HUES48 (cell line): ENCODE data around the gene WDR70.

Experiments
- H3K27ac ChIP-seq: one replicate; pipeline ENCODE4 v1.7.0; 2013; ENCODE audit warnings: low read depth, low read length, inconsistent platforms
- H3K27me3 ChIP-seq: 2 replicates; pipeline ENCODE4 v1.6.1; 2013; ENCODE audit warnings: mild to moderate bottlenecking, low read length; ENCODE audit not compliant: control insufficient read depth, insufficient read depth
- H3K36me3 ChIP-seq: 2 replicates; pipeline ENCODE4 v1.6.1; 2013; ENCODE audit warnings: low read length; ENCODE audit not compliant: control insufficient read depth, insufficient read depth
- H3K4me1 ChIP-seq: 2 replicates; pipeline ENCODE4 v1.6.1; 2013; ENCODE audit warnings: mild to moderate bottlenecking, low read length; ENCODE audit not compliant: control insufficient read depth, insufficient read depth
- H3K4me3 ChIP-seq: 2 replicates; pipeline ENCODE4 v1.5.1; 2013; ENCODE audit warnings: mild to moderate bottlenecking, low read depth, low read length
- H3K9ac ChIP-seq: 2 replicates; pipeline ENCODE4 v1.6.1; 2013; ENCODE audit warnings: mild to moderate bottlenecking, low read depth, low read length, moderate library complexity
- H3K9me3 ChIP-seq: 2 replicates; pipeline ENCODE4 v1.6.1; 2013; ENCODE audit warnings: low read length; ENCODE audit not compliant: control insufficient read depth, insufficient read depth

Gene WDR70

DNA sequence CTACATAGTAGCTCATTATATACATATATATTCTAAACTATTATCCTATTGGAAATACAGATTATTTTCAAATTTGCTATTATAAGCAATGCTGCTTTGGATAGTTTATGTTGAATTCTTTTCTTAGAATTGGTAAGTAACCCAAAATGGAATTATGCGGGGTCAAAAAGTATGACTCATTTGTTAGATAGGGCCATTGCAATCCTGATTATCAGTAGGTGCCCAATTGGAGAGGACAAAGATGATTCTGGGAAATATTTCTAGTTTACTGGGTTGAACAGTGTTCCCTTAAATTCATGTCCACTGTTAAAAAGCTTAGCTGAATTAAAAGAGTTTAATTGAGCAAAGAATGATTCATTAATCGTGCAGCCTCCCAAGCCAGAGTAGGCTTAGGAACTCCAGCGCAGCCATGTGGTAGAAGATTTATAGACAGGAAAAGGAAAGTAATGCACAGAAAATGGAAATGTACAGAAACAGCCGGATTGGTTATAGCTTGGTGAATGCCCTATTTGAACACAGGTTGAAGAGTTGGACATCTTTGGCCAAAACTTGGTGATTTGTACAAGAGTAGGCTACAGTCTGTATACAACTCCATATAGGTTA is 379.0 kb downstream of the WDR70 start:
- no peaks in the 10 kb centered on the region for H3K27me3 ChIP-seq
- H3K9me3 ChIP-seq, result no peaks in the 10 kb centered on the region
- no peak overlapping the region for H3K27ac ChIP-seq
- no peaks in the 10 kb centered on the region for H3K36me3 ChIP-seq
- no peak overlapping the region for H3K9ac ChIP-seq
- no peak overlapping the region for H3K4me3 ChIP-seq
- H3K4me1 ChIP-seq, result no peaks in the 10 kb centered on the region

DNA sequence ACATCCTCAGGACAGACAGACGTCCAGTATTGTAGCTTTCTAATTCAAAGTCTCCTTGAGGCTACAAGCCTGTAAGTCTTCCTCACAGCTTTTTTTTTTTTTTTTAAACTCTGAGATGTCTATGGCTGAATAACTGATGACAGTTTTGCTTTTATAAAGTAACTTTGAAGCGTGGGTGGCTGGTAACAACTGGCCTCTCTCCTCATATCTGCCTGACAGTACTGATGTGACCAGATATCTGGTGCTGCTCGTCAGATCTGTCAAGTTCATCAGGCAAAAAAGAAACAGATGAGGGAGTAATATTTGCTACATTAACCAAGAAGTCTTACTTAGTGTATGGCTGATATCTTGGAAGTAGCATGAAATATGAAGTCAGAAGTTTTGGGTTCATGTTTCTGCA is 388.1 kb downstream of the WDR70 start:
- Histone ChIP-seq H3K9me3 (no peaks in the 10 kb centered on the region), H3K4me1 (no peaks in the 10 kb centered on the region), H3K27me3 (no peaks in the 10 kb centered on the region), H3K27ac (no peak overlapping the region), H3K9ac (no peak overlapping the region), H3K4me3 (no peak overlapping the region), H3K36me3 (no peaks in the 10 kb centered on the region)

DNA sequence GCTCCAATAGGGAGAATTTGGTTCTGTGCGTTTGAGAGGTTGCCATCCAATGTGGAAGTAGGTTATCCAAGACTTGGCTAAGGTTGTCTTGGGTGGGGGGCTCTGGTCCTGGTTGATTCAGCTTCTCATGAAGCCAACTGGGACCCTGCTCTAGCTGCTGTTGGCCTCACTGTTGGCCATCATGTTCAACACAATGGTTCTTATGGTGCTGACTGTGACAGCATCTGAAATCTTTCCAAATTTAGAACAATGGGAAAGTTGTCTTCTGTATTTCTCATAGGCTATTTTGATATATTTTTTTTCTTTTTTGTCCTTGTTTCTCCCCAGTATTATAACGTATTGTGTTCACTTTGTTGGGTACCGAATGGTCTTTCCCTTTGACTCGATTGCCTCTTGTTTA is 388.8 kb downstream of the WDR70 start:
- no peak overlapping the region for H3K4me3 ChIP-seq
- no peak overlapping the region for H3K9ac ChIP-seq
- no peaks in the 10 kb centered on the region for H3K4me1 ChIP-seq
- no peaks in the 10 kb centered on the region for H3K9me3 ChIP-seq
- no peaks in the 10 kb centered on the region for H3K27me3 ChIP-seq
- no peak overlapping the region for H3K27ac ChIP-seq
- H3K36me3 ChIP-seq, result no peaks in the 10 kb centered on the region

DNA sequence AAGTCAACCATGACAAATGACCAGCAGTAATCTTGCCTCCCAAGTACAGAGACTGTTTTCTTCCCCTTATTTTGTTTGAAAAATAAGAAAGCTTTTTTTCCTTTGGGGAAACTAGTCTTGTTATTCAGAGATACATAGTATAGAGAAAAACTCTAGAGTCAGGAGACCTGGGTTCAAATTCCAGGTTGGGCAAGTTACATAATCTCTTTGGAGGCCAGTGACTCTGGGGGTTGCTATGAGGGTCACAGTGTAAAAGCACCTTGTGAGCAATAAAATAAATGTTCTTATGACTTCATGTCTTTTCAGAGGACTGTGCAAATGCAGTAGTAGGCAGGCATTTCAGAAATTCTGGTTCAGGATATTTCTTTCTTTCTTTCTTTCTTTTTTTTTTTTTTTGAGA is 389.3 kb downstream of the WDR70 start:
- H3K36me3 ChIP-seq, result no peaks in the 10 kb centered on the region
- H3K4me3 ChIP-seq, result no peak overlapping the region
- no peaks in the 10 kb centered on the region for H3K27me3 ChIP-seq
- no peaks in the 10 kb centered on the region for H3K9me3 ChIP-seq
- no peak overlapping the region for H3K9ac ChIP-seq
- H3K27ac ChIP-seq, result no peak overlapping the region
- no peaks in the 10 kb centered on the region for H3K4me1 ChIP-seq

DNA sequence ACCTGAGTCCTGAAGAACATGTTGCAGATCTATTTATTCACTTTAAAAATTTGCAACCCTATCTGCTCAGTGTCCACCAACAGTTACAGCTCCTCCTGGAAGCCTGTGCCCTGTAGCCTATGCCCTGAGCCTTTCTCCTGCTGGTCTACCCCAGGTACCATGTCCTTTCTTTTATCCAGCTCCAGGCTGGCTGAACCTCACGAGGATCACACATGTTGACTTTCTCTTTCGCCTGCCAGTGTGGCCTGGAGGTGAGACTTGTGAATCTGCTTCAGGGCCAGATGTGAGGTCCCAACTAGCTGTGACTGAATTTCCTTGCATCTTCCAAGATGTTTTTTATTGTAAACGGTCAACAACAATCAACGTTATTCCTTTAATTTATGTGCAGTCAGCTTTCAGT is 390.0 kb downstream of the WDR70 start:
- no peaks in the 10 kb centered on the region for H3K9me3 ChIP-seq
- H3K4me3 ChIP-seq, result no peak overlapping the region
- H3K36me3 ChIP-seq, result no peaks in the 10 kb centered on the region
- H3K9ac ChIP-seq, result no peak overlapping the region
- no peaks in the 10 kb centered on the region for H3K27me3 ChIP-seq
- H3K27ac ChIP-seq, result no peak overlapping the region
- no peaks in the 10 kb centered on the region for H3K4me1 ChIP-seq

DNA sequence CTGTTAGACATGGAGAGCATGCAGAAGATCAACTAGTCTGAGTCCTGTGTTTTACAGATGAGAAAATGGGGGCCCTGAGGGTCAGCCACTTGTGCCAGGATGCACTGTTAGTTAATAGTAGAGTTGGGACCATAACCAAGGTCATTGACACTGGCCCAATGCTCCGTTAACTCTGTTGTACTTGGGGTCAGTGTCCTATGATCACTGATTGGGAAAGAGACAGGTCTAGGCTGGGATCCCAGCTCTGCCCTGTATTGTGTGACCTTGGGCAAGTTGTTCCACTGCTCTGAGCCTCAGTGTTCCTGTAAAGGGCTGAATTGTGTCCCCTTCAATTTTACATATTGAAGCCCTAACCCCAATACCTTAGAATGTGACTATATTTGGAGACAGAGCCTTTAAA is 390.7 kb downstream of the WDR70 start:
- H3K27me3 ChIP-seq, result no peaks in the 10 kb centered on the region

DNA sequence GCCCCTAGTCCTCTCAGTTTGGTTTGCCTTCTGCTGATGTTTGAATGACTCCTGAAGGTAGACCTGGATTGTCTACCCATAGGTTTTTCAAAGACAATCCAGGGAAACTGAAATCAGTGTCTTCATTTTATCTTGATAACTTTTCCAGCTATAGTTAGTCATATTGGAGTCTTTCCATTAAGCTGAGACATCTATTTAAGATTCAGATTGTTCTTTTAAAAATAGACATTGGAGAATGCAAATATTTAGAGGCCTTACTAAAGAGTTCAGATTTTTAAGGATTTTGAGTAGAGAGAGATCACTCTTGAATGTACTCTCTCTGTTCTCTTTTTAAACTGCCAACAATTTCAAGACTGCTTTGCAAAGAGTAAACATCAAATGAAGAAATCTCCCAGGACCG is 391.7 kb downstream of the WDR70 start:
- Histone ChIP-seq H3K27ac (no peak overlapping the region), H3K9ac (no peak overlapping the region), H3K4me1 (no peaks in the 10 kb centered on the region), H3K36me3 (no peaks in the 10 kb centered on the region), H3K27me3 (no peaks in the 10 kb centered on the region), H3K9me3 (peaks cover 11% of the 10 kb centered on the region), H3K4me3 (no peak overlapping the region)

More for the DNA sequence above, 390.7 kb downstream of the WDR70 start:
- H3K4me1 ChIP-seq, result no peaks in the 10 kb centered on the region
- no peaks in the 10 kb centered on the region for H3K36me3 ChIP-seq
- peaks cover 7% of the 10 kb centered on the region for H3K9me3 ChIP-seq
- no peak overlapping the region for H3K4me3 ChIP-seq
- H3K27ac ChIP-seq, result no peak overlapping the region
- no peak overlapping the region for H3K9ac ChIP-seq

DNA sequence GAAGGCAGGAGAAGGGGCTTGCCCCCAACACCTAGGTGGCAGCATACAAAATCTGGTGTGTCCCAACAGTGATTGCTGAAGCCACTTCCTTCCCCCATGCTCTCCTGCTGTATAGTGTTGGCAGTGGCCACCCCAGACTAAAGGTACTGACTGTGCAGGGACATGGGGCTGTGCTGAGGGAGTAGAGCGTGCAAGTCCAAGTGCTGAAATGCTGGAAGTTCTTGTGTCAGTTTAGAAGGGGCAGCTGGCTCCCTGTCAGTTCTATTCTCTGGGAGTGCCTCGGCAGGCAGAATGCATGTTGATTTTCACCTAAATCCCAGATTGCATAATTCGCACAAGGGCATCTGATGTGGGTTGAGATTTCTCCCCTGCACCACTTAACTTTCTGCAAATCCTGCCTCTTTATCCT is 392.1 kb downstream of the WDR70 start:
- Histone ChIP-seq H3K4me1 (no peaks in the 10 kb centered on the region), H3K9ac (no peak overlapping the region), H3K9me3 (peaks cover 11% of the 10 kb centered on the region), H3K27me3 (no peaks in the 10 kb centered on the region), H3K27ac (no peak overlapping the region), H3K36me3 (no peaks in the 10 kb centered on the region), H3K4me3 (no peak overlapping the region)

DNA sequence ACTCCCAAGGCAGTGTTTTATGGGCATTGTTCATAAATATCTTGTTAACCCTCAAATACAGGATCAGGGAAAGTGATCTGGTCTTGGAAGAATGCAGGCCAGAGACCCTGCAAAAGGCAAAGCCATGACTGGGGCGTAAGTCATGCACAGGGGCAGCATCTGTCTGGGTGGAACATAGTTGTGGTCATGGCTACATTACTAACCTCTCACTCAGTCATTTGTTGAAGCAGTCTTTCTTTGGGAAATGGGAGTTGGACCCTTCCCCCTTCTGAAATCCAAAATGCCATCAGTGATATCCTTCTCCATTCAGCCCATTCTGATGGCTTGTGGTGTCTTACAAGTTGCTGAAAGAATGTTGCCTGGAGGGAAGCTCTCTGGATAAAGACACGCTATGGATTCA is 392.6 kb downstream of the WDR70 start:
- H3K27ac ChIP-seq, result no peak overlapping the region
- peaks cover 11% of the 10 kb centered on the region for H3K9me3 ChIP-seq
- no peak overlapping the region for H3K9ac ChIP-seq
- H3K4me3 ChIP-seq, result no peak overlapping the region
- H3K4me1 ChIP-seq, result no peaks in the 10 kb centered on the region
- H3K36me3 ChIP-seq, result no peaks in the 10 kb centered on the region
- H3K27me3 ChIP-seq, result no peaks in the 10 kb centered on the region

DNA sequence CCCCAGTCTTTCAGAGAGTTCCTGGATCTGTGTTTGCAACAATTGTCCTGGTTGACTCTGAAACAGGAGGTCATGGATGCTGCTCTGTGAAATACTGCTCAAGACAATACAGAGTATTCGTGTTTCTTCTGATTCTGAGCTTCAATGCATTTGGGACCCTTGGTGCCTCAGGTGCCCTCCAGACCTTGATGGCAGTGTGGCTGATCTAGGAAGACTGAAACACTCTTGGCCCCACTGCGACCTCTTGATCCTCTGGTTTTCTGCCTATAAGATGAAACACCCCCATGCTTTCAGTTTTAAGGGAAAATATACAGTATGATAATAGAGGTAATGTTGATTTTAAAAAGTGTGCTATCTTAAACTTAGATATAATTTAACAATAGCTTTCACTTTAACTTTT is 393.1 kb downstream of the WDR70 start:
- peaks cover 11% of the 10 kb centered on the region for H3K9me3 ChIP-seq
- H3K9ac ChIP-seq, result no peak overlapping the region
- H3K27ac ChIP-seq, result no peak overlapping the region
- H3K4me3 ChIP-seq, result no peak overlapping the region
- H3K36me3 ChIP-seq, result no peaks in the 10 kb centered on the region
- H3K4me1 ChIP-seq, result no peaks in the 10 kb centered on the region
- H3K27me3 ChIP-seq, result no peaks in the 10 kb centered on the region

DNA sequence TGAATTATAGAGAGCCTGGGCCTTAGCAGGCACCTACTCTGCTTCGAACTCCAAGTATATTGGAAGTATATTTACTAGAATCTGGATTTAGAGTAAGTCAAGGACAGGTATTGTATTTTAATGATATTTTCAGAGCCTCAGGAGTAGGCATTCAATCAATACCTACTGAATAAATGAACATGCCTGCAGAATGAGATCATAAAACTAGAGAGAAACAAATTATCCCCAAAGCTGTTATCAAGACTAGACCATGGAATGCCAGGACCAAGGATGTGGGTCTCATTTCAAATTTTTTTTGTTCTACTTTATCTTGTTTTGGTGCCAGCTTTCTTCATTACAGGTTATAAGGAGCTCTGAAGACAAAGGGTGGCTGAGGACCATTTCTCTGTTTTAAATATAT is 394.7 kb downstream of the WDR70 start:
- no peak overlapping the region for H3K4me3 ChIP-seq
- H3K27ac ChIP-seq, result no peak overlapping the region

More for the DNA sequence above, 394.7 kb downstream of the WDR70 start:
- Histone ChIP-seq H3K9ac (no peak overlapping the region), H3K9me3 (peaks cover 11% of the 10 kb centered on the region), H3K36me3 (no peaks in the 10 kb centered on the region), H3K4me1 (no peaks in the 10 kb centered on the region), H3K27me3 (no peaks in the 10 kb centered on the region)
